ENCODE measurements around the gene SSC5D.

The SSC5D gene

GRCh38 chr19:55503502-55504251 is 15.4 kb downstream of the SSC5D start (continued):
- TF ChIP-seq ZNF501 (tag by site-specific recombination; IDR thresholded peaks at IDR 0.05) (no peak), ZSCAN30 (tag by site-specific recombination; IDR thresholded peaks at IDR 0.05) (0 out of 2 replicates have a peak, but pooled peaks have one; percentile 38), ZNF394 (tag by site-specific recombination; IDR thresholded peaks at IDR 0.05; ENCODE audit: borderline replicate concordance) (no peak; the same call in 1 of the 2 replicates), ZSCAN18 (tag by site-specific recombination; IDR thresholded peaks at IDR 0.05) (peak; percentile 21; the same call in 1 of the 2 replicates), ZBTB17 (tag by site-specific recombination; IDR thresholded peaks at IDR 0.05) (peak; percentile 88), ZBTB11 (tag by site-specific recombination; conservative IDR thresholded peaks at IDR 0.05; ENCODE audit: low read depth) (peak; percentile 42), ZFHX2 (tag by site-specific recombination; conservative IDR thresholded peaks at IDR 0.05) (no peak), ZNF114 (tag by site-specific recombination; IDR thresholded peaks at IDR 0.05) (no peak), SCRT2 (tag by site-specific recombination; IDR thresholded peaks at IDR 0.05) (0 out of 2 replicates have a peak, but pooled peaks have one; percentile 34), SP2 (tag by site-specific recombination; IDR thresholded peaks at IDR 0.05) (peak; percentile 89), ZNF280C (tag by site-specific recombination; IDR thresholded peaks at IDR 0.05) (no peak), ZXDB (tag by site-specific recombination; IDR thresholded peaks at IDR 0.05) (peak; percentile 92), ZNF560 (tag by site-specific recombination; IDR thresholded peaks at IDR 0.05; ENCODE audit: borderline replicate concordance) (no peak), ZNF398 (tag by site-specific recombination; IDR thresholded peaks at IDR 0.05) (0 out of 2 replicates have a peak, but pooled peaks have one; percentile 18), OVOL3 (tag by site-specific recombination; IDR thresholded peaks at IDR 0.05) (no peak), ZNF704 (tag by site-specific recombination; IDR thresholded peaks at IDR 0.05) (no peak), ZBTB10 (tag by site-specific recombination; IDR thresholded peaks at IDR 0.05) (0 out of 2 replicates have a peak, but pooled peaks have one; percentile 50), YY2 (tag by site-specific recombination; IDR thresholded peaks at IDR 0.05) (no peak), RBAK (tag by site-specific recombination; IDR thresholded peaks at IDR 0.05) (no peak), GLIS2 (tag by site-specific recombination; IDR thresholded peaks at IDR 0.05) (no peak), ZNF830 (tag by site-specific recombination; IDR thresholded peaks at IDR 0.05; ENCODE audit: low read depth) (no peak), ZNF768 (tag by site-specific recombination; IDR thresholded peaks at IDR 0.05) (no peak), IKZF3 (tag by site-specific recombination; IDR thresholded peaks at IDR 0.05) (no peak), ZNF777 (tag by site-specific recombination; IDR thresholded peaks at IDR 0.05; ENCODE audit: borderline replicate concordance) (peak; percentile 82)
